BLaER1 (cell line): ENCODE results near the gene PIK3R5.
"Not testable (repeated sequence)": the region's sequence is repeated elsewhere in the genome, so short reads cannot be mapped to it uniquely, and the experiment has no call there.

Experiments used
- H3K27ac ChIP-seq: shearing (Covaris generic); formaldehyde crosslinking; 2 replicates; pipeline ENCODE4 v1.8.1; 2022
- H3K27me3 ChIP-seq: shearing (Covaris generic); formaldehyde crosslinking; 2 replicates; pipeline ENCODE4 v1.8.1; 2022
- H3K36me3 ChIP-seq: shearing (Covaris generic); formaldehyde crosslinking; 2 replicates; pipeline ENCODE4 v1.8.1; 2022
- H3K4me1 ChIP-seq: shearing (Covaris generic); formaldehyde crosslinking; 2 replicates; pipeline ENCODE4 v1.8.1; 2022
- H3K4me2 ChIP-seq: shearing (Covaris generic); formaldehyde crosslinking; 2 replicates; pipeline ENCODE4 v1.8.1; 2022
- H3K4me3 ChIP-seq: shearing (Covaris generic); formaldehyde crosslinking; 2 replicates; pipeline ENCODE4 v1.8.1; 2022
- H3K9ac ChIP-seq: shearing (Covaris generic); formaldehyde crosslinking; 2 replicates; pipeline ENCODE4 v1.8.1; 2022
- H3K9me3 ChIP-seq: shearing (Covaris generic); formaldehyde crosslinking; 2 replicates; pipeline ENCODE4 v1.8.1; 2022
- H4K20me1 ChIP-seq: shearing (Covaris generic); formaldehyde crosslinking; 2 replicates; pipeline ENCODE4 v1.8.1; 2022
- Cebpa-rat ChIP-seq: shearing (Covaris generic); IDR thresholded peaks from 2 replicates; pipeline ENCODE4 v1.8.1; 2022

The PIK3R5 gene

GRCh38 chr17:8856869-8857575, 108.5 kb downstream of the PIK3R5 start:
- no peaks in the 10 kb centered on the region for H3K9me3 ChIP-seq
- no peaks in the 10 kb centered on the region for H3K36me3 ChIP-seq
- peaks cover 68% of the 10 kb centered on the region for H3K4me1 ChIP-seq
- H3K27me3 ChIP-seq = no peaks in the 10 kb centered on the region
- peak overlapping the region; percentile 91 for H3K4me2 ChIP-seq
- H3K27ac ChIP-seq = peak overlapping the region; percentile 63
- peak overlapping the region; percentile 28; the same call in 1 of the 2 replicates for H3K9ac ChIP-seq
- peak overlapping the region; percentile 43 for H3K4me3 ChIP-seq
- no peak for TF ChIP-seq Cebpa-rat
- H4K20me1 ChIP-seq = no peaks in the 10 kb centered on the region

GRCh38 chr17:8856205-8856603, 109.3 kb downstream of the PIK3R5 start:
- H3K36me3 ChIP-seq, H3K27me3 ChIP-seq, H3K27ac ChIP-seq, H3K9me3 ChIP-seq, H3K4me3 ChIP-seq, H4K20me1 ChIP-seq, H3K9ac ChIP-seq: not testable (repeated sequence)
- Histone ChIP-seq H3K4me1 (peaks cover 60% of the 10 kb centered on the region), H3K4me2 (peak overlapping the region; percentile 91)

GRCh38 chr17:8855477-8856204, 109.9 kb downstream of the PIK3R5 start:
- no peaks in the 10 kb centered on the region for H4K20me1 ChIP-seq
- H3K27ac ChIP-seq = no peak overlapping the region
- no peaks in the 10 kb centered on the region for H3K27me3 ChIP-seq
- peak overlapping the region; percentile 91 for H3K4me2 ChIP-seq
- no peak overlapping the region for H3K4me3 ChIP-seq
- no peak for TF ChIP-seq Cebpa-rat
- peaks cover 55% of the 10 kb centered on the region for H3K4me1 ChIP-seq
- no peak overlapping the region for H3K9ac ChIP-seq
- no peaks in the 10 kb centered on the region for H3K9me3 ChIP-seq
- no peaks in the 10 kb centered on the region for H3K36me3 ChIP-seq

GRCh38 chr17:8851600-8851999, 113.9 kb downstream of the PIK3R5 start:
- Histone ChIP-seq H4K20me1 (no peaks in the 10 kb centered on the region), H3K27ac (no peak overlapping the region), H3K9me3 (no peaks in the 10 kb centered on the region), H3K27me3 (no peaks in the 10 kb centered on the region), H3K4me2 (no peak overlapping the region), H3K9ac (no peak overlapping the region), H3K4me3 (no peak overlapping the region), H3K36me3 (peaks cover 25% of the 10 kb centered on the region), H3K4me1 (peaks cover 16% of the 10 kb centered on the region)
- no peak for TF ChIP-seq Cebpa-rat

- H3K36me3 ChIP-seq = peaks cover 35% of the 10 kb centered on the region
- no peak for TF ChIP-seq Cebpa-rat
- no peak overlapping the region for H3K4me2 ChIP-seq
- H3K27me3 ChIP-seq = no peaks in the 10 kb centered on the region
- H3K9ac ChIP-seq = no peak overlapping the region
- peaks cover 5% of the 10 kb centered on the region for H3K4me1 ChIP-seq
- H4K20me1 ChIP-seq = no peaks in the 10 kb centered on the region
- H3K27ac ChIP-seq = no peak overlapping the region
- H3K9me3 ChIP-seq = peaks cover 11% of the 10 kb centered on the region
- no peak overlapping the region for H3K4me3 ChIP-seq
Measured at GRCh38 chr17:8849311-8850041, 116.0 kb downstream of the PIK3R5 start.

GRCh38 chr17:8847891-8848290, 117.6 kb downstream of the PIK3R5 start:
- Histone ChIP-seq H4K20me1 (no peaks in the 10 kb centered on the region), H3K4me2 (no peak overlapping the region), H3K9me3 (peaks cover 11% of the 10 kb centered on the region), H3K9ac (no peak overlapping the region), H3K4me1 (peaks cover 20% of the 10 kb centered on the region), H3K27ac (no peak overlapping the region), H3K36me3 (peaks cover 35% of the 10 kb centered on the region), H3K4me3 (no peak overlapping the region), H3K27me3 (no peaks in the 10 kb centered on the region)
- no peak for TF ChIP-seq Cebpa-rat

GRCh38 chr17:8846768-8847211, 118.7 kb downstream of the PIK3R5 start:
- H3K9me3 ChIP-seq = peaks cover 11% of the 10 kb centered on the region
- peaks cover 31% of the 10 kb centered on the region for H3K4me1 ChIP-seq
- H3K36me3 ChIP-seq = peaks cover 35% of the 10 kb centered on the region
- H4K20me1 ChIP-seq = no peaks in the 10 kb centered on the region
- no peak overlapping the region for H3K4me2 ChIP-seq
- no peak overlapping the region for H3K4me3 ChIP-seq
- no peak for TF ChIP-seq Cebpa-rat
- no peak overlapping the region for H3K27ac ChIP-seq
- H3K27me3 ChIP-seq = no peaks in the 10 kb centered on the region
- H3K9ac ChIP-seq = no peak overlapping the region

- no peaks in the 10 kb centered on the region for H3K27me3 ChIP-seq
- peak overlapping the region; percentile 59 for H3K4me2 ChIP-seq
- H4K20me1 ChIP-seq = no peaks in the 10 kb centered on the region
- no peak for TF ChIP-seq Cebpa-rat
- H3K4me1 ChIP-seq = peaks cover 36% of the 10 kb centered on the region
- peaks cover 11% of the 10 kb centered on the region for H3K9me3 ChIP-seq
- no peak overlapping the region for H3K4me3 ChIP-seq
- H3K9ac ChIP-seq = no peak overlapping the region
- peak overlapping the region; percentile 44; the same call in 1 of the 2 replicates for H3K27ac ChIP-seq
- H3K36me3 ChIP-seq = peaks cover 33% of the 10 kb centered on the region
Measured at GRCh38 chr17:8844229-8845218, 121.0 kb downstream of the PIK3R5 start.

- peaks cover 23% of the 10 kb centered on the region for H3K36me3 ChIP-seq
Measured at GRCh38 chr17:8843344-8843743, 122.2 kb downstream of the PIK3R5 start.

More at GRCh38 chr17:8843344-8843743, 122.2 kb downstream of the PIK3R5 start:
- no peak overlapping the region for H3K4me3 ChIP-seq
- no peaks in the 10 kb centered on the region for H3K27me3 ChIP-seq
- peaks cover 39% of the 10 kb centered on the region for H3K4me1 ChIP-seq
- H3K27ac ChIP-seq = peak overlapping the region; percentile 44; the same call in 1 of the 2 replicates
- H3K9me3 ChIP-seq = peaks cover 11% of the 10 kb centered on the region
- TF ChIP-seq Cebpa-rat = no peak
- no peaks in the 10 kb centered on the region for H4K20me1 ChIP-seq
- 0 out of 2 replicates have a peak overlapping the region, but pooled peaks have one; percentile 4 for H3K9ac ChIP-seq
- H3K4me2 ChIP-seq = peak overlapping the region; percentile 59
